Measurements from ENCODE around the gene NID2.

NID2 gene

GRCh38 chr14:52053044-52053443 is 15.8 kb downstream of the NID2 start:
- FAIRE-seq = no peak

GRCh38 chr14:52052288-52052943 is 16.4 kb downstream of the NID2 start:
- no peak for FAIRE-seq

- FAIRE-seq = no peak
These were observed 17.0 kb downstream of the NID2 start for GRCh38 chr14:52051871-52052270.

- no peak for FAIRE-seq
These were observed 17.6 kb downstream of the NID2 start for GRCh38 chr14:52051251-52051650.

GRCh38 chr14:52049721-52050588 is 18.9 kb downstream of the NID2 start:
- no peak for FAIRE-seq

- no peak for FAIRE-seq
These were observed 19.6 kb downstream of the NID2 start for GRCh38 chr14:52049271-52049670.

- FAIRE-seq = no peak
These were observed 20.1 kb downstream of the NID2 start for GRCh38 chr14:52048641-52049204.

- FAIRE-seq = no peak
These were observed 20.7 kb downstream of the NID2 start for GRCh38 chr14:52048116-52048515.

- FAIRE-seq = no peak
These were observed 22.4 kb downstream of the NID2 start for GRCh38 chr14:52046376-52046917.

GRCh38 chr14:52044791-52045522 is 23.9 kb downstream of the NID2 start:
- FAIRE-seq = no peak

- FAIRE-seq = no peak
These were observed 25.2 kb downstream of the NID2 start for GRCh38 chr14:52043690-52044089.

- FAIRE-seq = no peak
These were observed 26.2 kb downstream of the NID2 start for GRCh38 chr14:52042371-52043289.

GRCh38 chr14:52040598-52040997 is 28.3 kb downstream of the NID2 start:
- FAIRE-seq = no peak

- no peak for FAIRE-seq
These were observed 29.6 kb downstream of the NID2 start for GRCh38 chr14:52039124-52039815.

GRCh38 chr14:52033101-52033642 is 35.7 kb downstream of the NID2 start:
- FAIRE-seq = no peak

GRCh38 chr14:52032204-52032801 is 36.6 kb downstream of the NID2 start:
- no peak for FAIRE-seq

- FAIRE-seq = no peak
These were observed 37.1 kb downstream of the NID2 start for GRCh38 chr14:52031781-52032180.

- FAIRE-seq = no peak
These were observed 39.0 kb downstream of the NID2 start for GRCh38 chr14:52029881-52030280.

- FAIRE-seq = no peak
These were observed 42.0 kb downstream of the NID2 start for GRCh38 chr14:52026901-52027300.

GRCh38 chr14:52026017-52026660 is 42.7 kb downstream of the NID2 start:
- no peak for FAIRE-seq

Data from colon (tissue), 2 donors.